OCI-LY7 (cell line): Measurements from ENCODE around the gene TGFBR1.

ENCODE experiments used
- EZH2phosphoT487 ChIP-seq: fragments of 200-600 bp; sonication (generic); IDR thresholded peaks from 2 replicates; pipeline ENCODE4 v1.6.1; 2018; ENCODE audit warnings: low read depth, borderline replicate concordance, mild to moderate bottlenecking, mixed run types, antibody characterized with exemption, low read length, moderate library complexity, mixed read lengths
- TF ChIP-seq, protein P1 (sequence below): fragments of 200-600 bp; sonication (generic); conservative IDR thresholded peaks from 2 replicates; pipeline ENCODE4 v1.5.1; 2014; ENCODE audit warnings: mild to moderate bottlenecking, antibody characterized with exemption, low read length, moderate library complexity, mixed read lengths

DNA sequence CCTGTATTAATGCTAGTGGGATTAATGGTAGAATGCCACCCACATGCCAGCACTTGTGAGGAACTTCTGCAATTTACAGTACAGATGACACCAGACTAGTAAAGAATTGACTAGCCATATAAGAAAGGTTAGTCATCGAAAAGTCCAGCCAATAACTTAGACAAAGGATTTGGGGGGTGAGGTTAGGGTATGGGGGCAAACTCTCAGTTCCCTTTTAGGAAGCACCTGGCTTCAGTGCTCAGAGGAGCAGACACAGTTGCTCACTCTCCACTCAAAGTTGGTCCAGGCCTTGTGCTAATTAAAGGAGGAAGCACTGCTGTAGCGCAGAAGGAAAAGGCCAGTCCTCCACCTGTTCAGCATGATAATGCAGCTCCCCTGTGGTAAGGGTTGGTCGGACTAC lies 25.2 kb downstream of the TGFBR1 start:
- no peak for TF ChIP-seq EZH2phosphoT487
- TF ChIP-seq, protein P1, sequence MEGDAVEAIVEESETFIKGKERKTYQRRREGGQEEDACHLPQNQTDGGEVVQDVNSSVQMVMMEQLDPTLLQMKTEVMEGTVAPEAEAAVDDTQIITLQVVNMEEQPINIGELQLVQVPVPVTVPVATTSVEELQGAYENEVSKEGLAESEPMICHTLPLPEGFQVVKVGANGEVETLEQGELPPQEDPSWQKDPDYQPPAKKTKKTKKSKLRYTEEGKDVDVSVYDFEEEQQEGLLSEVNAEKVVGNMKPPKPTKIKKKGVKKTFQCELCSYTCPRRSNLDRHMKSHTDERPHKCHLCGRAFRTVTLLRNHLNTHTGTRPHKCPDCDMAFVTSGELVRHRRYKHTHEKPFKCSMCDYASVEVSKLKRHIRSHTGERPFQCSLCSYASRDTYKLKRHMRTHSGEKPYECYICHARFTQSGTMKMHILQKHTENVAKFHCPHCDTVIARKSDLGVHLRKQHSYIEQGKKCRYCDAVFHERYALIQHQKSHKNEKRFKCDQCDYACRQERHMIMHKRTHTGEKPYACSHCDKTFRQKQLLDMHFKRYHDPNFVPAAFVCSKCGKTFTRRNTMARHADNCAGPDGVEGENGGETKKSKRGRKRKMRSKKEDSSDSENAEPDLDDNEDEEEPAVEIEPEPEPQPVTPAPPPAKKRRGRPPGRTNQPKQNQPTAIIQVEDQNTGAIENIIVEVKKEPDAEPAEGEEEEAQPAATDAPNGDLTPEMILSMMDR = no peak
